ENCODE results near the gene AGPAT3. TPM values are rescaled to one million over a fixed set of nuclear protein-coding genes. Genes with fewer than 3 reads are reported as not detected.

The AGPAT3 gene
- total and polyA plus RNA-seq, 10 of the 15 experiments (the other 5 are each of a cell fraction or from before 2014, with no cell fraction given) = 1.2 to 110 (median 30.8) TPM

GRCh38 chr21:44012474-44013379, 147.7 kb downstream of the AGPAT3 start (continued):
- TF ChIP-seq, protein P1, sequence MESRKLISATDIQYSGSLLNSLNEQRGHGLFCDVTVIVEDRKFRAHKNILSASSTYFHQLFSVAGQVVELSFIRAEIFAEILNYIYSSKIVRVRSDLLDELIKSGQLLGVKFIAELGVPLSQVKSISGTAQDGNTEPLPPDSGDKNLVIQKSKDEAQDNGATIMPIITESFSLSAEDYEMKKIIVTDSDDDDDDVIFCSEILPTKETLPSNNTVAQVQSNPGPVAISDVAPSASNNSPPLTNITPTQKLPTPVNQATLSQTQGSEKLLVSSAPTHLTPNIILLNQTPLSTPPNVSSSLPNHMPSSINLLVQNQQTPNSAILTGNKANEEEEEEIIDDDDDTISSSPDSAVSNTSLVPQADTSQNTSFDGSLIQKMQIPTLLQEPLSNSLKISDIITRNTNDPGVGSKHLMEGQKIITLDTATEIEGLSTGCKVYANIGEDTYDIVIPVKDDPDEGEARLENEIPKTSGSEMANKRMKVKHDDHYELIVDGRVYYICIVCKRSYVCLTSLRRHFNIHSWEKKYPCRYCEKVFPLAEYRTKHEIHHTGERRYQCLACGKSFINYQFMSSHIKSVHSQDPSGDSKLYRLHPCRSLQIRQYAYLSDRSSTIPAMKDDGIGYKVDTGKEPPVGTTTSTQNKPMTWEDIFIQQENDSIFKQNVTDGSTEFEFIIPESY (IDR thresholded peaks at IDR 0.05) = no peak
- TF ChIP-seq HDGF (IDR thresholded peaks at IDR 0.05) (no peak), KAT2A (conservative IDR thresholded peaks at IDR 0.05; ENCODE audit: control insufficient read depth, low read depth, low read length) (no peak), RELA (IDR thresholded peaks at IDR 0.05; ENCODE audit: borderline replicate concordance, partially characterized antibody) (peak; percentile 44), POLR2AphosphoS2 (IDR thresholded peaks at IDR 0.05; ENCODE audit: low read depth, low read length) (no peak), BMI1 (IDR thresholded peaks at IDR 0.05; ENCODE audit: borderline replicate concordance) (no peak)
- TF ChIP-seq, protein P2, sequence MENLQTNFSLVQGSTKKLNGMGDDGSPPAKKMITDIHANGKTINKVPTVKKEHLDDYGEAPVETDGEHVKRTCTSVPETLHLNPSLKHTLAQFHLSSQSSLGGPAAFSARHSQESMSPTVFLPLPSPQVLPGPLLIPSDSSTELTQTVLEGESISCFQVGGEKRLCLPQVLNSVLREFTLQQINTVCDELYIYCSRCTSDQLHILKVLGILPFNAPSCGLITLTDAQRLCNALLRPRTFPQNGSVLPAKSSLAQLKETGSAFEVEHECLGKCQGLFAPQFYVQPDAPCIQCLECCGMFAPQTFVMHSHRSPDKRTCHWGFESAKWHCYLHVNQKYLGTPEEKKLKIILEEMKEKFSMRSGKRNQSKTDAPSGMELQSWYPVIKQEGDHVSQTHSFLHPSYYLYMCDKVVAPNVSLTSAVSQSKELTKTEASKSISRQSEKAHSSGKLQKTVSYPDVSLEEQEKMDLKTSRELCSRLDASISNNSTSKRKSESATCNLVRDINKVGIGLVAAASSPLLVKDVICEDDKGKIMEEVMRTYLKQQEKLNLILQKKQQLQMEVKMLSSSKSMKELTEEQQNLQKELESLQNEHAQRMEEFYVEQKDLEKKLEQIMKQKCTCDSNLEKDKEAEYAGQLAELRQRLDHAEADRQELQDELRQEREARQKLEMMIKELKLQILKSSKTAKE (IDR thresholded peaks at IDR 0.05; ENCODE audit: low read depth, poor library complexity, severe bottlenecking) = no peak
